SU-DHL-6 (cell line): Measurements from ENCODE around the gene TLR8.

Source experiments
- CTCF ChIP-seq: fragments of 200-600 bp; sonication (generic); IDR thresholded peaks from one replicate; pipeline ENCODE4 v1.5.1; 2017; ENCODE audit warnings: antibody characterized with exemption, mild to moderate bottlenecking, low read length, moderate library complexity; ENCODE audit not compliant: insufficient read depth, poor library complexity, severe bottlenecking
- EZH2phosphoT487 ChIP-seq: fragments of 200-600 bp; sonication (generic), shearing (Covaris generic); conservative IDR thresholded peaks from 2 replicates; pipeline ENCODE4 v1.6.1; 2018; ENCODE audit warnings: mild to moderate bottlenecking, antibody characterized with exemption, low read length, moderate library complexity, mixed read lengths

DNA sequence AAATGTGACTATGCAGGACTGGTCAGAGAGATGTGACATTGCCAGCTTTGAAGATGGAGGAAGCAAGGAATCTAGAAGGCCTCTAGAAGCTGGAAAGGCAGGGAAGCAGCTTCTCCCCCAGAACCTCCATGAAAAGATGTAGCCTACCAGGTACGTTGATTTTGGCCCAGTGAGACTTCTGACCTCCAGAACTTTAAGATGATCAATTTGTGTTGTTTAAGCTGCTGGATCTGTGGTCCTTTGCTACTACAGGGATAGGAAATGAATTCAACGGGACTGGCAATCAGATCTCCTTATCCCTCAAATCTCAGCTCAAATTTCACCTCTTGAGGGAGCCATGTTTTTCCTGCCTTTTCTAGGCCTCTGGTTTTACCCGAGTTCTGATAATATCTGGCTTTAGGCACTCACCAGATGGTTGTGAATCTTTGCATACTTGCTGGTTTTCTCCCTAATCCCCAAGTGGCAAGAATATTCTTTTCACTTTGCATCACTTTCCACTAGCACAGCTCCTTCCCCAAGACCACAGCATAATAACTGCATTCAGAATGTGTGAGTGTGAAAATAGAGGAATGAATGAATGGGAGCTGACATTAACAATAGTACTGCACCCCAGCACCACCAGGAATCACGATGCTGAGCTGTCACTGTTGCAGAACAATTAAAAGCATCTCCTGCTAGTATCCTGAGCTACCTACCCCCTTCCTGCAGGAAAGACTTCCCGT is 42.9 kb downstream of the TLR8 start:
- TF ChIP-seq CTCF (no peak), EZH2phosphoT487 (no peak)
